GM18505 (cell line): ENCODE data around the gene LHX4.
"Not testable (repeated sequence)": the region's sequence is repeated elsewhere in the genome, so short reads cannot be mapped to it uniquely, and the experiment has no call there.

Experiments
- ATAC-seq: cut with Tn5 transposase; IDR thresholded peaks from one replicate; pipeline ENCODE4 v1.9.1; 2021; ENCODE audit not compliant: unreplicated experiment
- POLR2A ChIP-seq: IDR thresholded peaks from 4 replicates; pipeline ENCODE4 v1.6.1; 2011; ENCODE audit warnings: borderline replicate concordance; ENCODE audit not compliant: insufficient read depth, insufficient read length; ENCODE audit errors: extremely low read depth

Gene LHX4

DNA sequence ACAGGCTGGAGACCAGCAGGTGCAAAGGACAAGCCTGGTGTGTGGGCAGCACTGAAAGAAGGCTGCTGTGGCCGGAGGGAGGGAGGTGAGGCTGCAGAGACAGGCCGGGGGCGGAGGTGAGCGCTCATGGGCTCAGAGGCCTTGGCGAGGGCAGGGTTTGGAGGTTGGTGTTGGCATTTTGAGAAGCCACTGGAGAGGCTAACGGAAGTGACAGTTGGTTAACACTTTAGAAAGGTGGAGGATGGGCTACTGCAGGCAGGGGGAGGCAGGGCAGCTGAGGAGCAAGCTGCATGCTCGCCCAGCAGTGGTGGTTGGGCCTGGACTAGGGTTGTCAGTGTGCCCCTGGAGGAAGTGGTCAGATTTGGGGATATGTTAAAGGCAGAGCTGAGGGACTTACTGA is 37.9 kb upstream of the LHX4 start:
- TF ChIP-seq POLR2A = no peak
- no peak for ATAC-seq

DNA sequence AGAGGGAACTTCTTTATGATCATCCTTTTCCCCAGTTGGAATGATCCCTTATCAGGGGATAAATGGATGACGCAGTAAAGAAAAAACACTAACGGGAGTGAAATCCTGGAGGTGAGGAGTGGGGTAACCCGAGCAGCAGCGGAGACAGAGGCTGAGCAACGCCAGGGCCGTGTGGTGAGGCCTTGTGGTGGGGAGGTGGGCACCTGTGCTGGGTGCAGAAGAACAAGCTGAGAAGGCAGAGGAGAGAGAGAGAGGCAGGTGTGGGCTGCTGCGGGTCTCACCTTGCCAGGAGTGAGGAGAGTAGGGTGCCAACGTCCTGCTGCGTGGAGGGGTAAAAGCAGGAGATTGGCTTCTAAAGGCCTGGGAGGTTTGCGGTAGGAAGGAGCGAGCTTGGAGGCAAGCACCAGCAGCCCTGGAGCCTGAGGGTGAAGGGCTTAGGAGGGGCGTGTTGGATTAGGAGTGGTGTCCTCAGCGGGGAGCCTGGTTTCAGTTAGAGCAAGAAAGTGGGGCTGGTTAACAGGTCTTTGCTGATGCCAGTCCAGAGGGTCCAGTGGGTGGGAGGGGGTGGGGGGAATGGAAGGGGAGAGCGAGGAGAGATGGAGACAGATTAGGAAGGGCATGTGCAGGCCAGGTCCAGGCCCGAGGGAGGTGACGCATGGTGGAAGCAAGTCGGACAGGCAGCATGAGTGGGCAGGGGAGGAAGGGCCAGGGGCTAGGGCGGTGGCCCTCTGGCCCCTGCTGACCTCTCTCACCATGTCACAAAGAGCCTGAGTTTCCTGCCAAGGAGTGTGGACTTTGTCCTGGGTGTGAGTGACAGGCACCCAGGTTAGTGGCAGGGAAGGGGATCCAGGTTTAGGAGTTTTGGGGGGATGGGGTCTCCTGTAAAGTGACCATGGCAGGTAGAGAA is 36.7 kb upstream of the LHX4 start:
- ATAC-seq = no peak
- no peak for TF ChIP-seq POLR2A

DNA sequence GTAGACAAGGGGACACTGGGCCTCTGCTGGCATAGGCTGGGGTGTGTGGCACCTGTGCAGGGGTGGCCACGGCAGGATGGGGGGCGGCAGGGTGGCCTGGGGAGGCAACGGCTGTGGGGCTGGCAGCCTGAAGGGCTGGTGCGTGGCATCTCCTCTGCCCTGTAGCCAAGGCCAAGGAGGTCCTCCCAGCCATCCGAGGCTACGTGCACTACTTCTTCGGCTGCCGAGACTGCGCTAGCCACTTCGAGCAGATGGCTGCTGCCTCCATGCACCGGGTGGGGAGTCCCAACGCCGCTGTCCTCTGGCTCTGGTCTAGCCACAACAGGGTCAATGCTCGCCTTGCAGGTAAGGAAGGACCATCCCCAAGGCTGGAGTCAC is 36.0 kb upstream of the LHX4 start:
- no peak for TF ChIP-seq POLR2A
- ATAC-seq = no peak

DNA sequence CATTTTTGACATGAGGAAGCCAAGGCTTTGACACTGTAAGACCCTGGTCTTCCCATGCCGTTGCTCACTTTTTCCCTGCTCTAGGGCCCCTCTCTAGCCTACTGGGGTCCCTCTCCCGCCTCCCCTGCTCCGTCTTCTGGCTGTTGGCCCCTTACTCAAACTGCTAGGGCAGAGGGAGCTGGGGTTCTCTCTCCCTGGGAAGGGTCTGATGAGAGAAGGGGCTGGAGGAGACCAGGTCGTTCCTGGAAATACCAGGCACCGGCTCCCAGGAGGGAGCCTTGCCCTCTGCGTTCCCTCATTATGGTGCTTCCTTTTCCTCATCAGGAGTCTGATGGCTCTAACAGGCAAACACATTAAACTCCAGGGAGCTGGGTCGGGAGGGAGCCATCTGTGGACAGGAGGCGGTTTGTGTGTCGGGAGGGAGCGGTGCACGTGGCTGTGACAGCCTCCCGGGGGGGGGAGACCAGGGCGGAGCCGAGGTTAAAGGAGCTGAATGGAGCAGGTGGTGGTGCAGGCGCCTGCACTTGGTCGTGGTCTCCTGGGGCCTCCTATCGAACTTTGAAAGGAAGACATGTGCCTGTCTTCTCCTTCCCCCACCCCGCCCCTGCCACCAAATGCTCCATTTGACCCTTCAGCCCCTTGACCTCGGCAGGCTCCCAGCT is 35.4 kb upstream of the LHX4 start:
- no peak for TF ChIP-seq POLR2A
- ATAC-seq = no peak

DNA sequence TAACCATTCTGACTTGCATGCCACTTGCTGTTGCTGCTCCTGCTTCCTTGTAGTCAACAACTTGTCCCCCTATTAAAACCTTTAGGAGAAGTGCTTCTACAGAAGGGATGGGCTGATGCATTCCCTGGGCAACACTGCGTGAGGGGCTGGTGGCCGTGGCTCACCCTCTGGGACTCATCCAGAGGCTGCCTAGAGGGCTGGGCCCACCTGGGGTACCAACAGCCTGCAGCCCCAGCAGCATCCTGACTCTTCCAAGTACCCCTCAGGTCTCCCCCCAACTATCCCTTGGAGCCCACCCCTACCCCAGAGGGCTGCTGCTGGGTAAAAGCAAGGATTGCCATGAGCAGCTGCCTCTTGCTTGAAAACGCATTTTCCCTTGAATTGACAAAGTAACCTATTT is 34.7 kb upstream of the LHX4 start:
- TF ChIP-seq POLR2A = no peak
- no peak for ATAC-seq

DNA sequence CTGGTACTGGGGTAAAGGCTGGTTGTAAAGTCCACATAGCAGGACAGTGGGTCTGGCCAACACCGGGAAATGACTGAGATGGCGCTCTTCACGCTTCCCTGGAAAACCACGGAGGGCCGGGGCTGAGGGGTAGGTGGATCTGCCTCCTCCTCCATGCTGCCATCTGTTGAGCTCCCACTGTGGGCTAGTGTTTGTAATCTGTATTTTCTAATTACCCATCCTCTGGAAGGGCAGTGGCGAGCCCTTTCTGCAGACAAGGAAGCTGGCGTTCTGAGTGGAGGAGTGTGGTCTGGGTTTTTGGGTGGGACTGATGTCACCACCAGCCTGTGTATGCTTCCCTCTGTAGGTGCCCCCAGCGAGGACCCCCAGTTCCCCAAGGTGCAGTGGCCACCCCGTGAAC is 34.1 kb upstream of the LHX4 start:
- no peak for TF ChIP-seq POLR2A
- ATAC-seq = no peak

DNA sequence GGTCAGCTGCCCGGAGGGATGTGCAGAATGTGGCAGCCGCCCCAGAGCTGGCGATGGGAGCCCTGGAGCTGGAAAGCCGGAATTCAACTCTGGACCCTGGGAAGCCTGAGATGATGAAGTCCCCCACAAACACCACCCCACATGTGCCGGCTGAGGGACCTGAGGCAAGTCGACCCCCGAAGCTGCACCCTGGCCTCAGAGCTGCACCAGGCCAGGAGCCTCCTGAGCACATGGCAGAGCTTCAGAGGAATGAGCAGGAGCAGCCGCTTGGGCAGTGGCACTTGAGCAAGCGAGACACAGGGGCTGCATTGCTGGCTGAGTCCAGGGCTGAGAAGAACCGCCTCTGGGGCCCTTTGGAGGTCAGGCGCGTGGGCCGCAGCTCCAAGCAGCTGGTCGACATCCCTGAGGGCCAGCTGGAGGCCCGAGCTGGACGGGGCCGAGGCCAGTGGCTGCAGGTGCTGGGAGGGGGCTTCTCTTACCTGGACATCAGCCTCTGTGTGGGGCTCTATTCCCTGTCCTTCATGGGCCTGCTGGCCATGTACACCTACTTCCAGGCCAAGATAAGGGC is 33.5 kb upstream of the LHX4 start:
- ATAC-seq = no peak
- no peak for TF ChIP-seq POLR2A

DNA sequence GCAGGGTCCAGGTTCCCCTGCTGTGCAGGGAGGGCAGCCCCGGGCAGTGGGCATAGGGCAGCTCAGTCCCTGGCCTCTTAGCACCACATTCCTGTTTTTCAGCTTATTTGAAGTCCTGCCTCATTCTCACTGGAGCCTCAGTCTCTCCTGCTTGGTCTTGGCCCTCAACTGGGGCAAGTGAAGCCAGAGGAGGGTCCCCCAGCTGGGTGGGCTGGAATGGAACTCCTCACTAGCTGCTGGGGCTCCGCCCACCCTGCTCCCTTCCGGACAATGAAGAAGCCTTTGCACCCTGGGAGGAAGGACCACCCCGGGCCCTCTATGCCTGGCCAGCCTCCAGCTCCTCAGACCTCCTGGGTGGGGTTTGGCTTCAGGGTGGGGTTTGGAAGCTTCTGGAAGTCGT is 32.8 kb upstream of the LHX4 start:
- ATAC-seq = no peak
- no peak for TF ChIP-seq POLR2A

DNA sequence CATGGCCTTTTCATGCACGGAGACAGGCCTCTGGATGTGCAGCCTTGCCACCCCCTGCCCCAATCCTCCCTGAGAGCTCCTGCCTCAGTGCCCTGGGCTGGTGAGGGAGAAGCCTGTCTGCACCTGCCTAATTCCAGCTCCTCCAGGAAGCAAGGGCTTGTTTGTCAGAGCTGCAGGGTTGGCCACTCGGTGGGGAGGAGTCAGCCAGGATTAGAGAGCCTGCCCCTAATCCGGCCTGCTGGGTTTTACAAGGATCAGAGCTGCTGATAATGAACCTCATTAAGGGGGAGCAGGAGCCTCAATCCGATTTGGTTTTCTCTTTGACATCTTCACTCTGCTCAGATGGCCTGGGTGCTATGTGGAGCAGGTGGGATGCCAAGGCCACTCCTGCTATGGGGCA is 31.9 kb upstream of the LHX4 start:
- TF ChIP-seq POLR2A = no peak
- no peak for ATAC-seq

DNA sequence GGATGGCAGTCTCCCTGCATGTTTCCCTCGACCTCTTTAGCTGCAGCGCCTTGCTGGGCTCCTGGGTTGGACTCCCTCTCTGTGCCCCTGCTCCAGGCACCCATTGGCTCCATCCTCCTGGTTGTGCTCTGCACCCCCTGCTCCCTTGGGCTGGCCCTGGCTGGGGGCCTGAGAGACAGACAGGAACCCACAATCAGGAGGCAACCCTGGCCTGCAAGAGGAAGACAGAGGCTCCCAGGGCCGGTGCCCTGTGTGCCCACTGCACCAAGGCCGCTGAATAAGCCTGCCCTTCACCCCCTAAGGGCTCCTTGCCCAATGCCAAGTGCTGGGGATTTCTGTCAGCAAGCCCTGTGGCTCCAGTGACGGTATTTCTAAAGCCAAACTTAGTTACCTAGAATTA is 31.5 kb upstream of the LHX4 start:
- no peak for ATAC-seq

DNA sequence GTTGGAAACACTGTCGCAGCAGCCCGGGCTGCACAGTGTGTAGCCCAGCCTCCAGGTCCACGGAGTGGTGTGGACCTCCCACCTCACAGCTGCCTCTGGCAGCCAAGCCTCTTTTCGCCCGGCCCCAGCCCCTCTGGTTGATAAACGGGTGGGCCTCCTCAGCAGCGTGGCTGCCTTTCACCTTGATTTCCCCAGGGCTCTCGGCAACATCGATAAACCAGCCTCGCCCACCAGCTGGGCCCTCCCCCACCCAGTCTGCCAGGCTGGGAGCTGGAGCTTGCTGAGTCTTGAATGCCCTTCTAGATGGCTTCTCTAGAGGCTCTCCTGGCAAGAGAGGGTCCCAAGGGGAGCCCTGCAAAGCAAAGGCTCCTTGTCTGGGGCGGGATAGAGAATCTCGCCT is 31.0 kb upstream of the LHX4 start:
- no peak for TF ChIP-seq POLR2A
- no peak for ATAC-seq

More for the DNA sequence above, 31.5 kb upstream of the LHX4 start:
- TF ChIP-seq POLR2A = no peak

DNA sequence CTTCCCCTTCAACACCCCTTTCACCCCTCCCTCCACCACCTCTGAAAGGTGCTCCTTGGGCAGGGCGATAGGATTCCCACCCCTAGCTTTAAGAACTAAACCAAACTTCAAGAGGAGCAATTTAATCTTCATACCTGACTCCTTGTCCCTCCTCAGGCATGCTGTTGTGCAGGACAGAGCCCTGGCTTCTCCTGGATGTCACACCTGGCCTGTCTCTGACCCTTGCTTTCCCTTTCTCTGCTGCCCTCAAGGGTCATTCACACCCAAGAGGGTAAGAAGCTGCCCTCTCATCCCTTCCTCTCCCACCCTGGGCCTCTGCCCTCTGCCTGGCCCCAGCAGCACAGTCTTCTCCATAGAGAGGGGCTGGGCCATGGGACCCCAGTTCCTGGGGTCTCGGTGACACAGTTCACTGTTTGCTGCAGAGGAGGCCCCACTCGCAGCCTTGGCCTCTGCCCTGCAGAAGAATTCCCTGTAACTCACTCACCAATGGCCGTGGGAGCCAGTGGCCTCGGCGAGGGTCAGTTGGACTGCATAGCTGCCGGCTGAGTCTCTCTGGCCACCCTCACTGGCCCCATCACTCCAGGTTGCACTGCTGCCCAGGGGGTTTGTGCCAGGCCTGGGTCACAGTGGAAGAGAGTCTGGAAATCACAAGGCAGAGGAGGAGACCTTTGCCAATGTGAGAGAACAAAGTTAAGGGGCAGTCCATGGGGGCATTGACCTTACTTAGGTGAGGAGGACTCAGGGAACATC is 28.4 kb upstream of the LHX4 start:
- no peak for TF ChIP-seq POLR2A
- ATAC-seq = no peak

DNA sequence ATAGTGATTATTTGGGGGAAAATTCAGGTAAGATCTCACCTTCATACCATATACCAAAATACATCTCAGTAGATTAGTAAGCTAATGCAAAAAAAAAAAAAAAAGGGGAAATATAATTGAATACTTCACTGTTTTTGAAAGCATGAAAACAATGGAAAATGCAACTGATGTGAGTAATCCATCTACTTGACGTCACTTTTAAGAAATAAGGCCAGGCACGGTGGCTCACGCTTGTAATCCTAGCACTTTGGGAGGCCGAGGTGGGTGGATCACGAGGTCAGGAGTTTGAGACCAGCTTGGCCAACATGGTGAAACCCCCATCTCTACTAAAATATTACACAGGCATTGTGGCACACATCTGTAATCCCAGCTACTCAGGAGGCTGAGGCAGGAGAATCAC is 27.5 kb upstream of the LHX4 start:
- not testable (repeated sequence) for ATAC-seq
